Measurements from ENCODE around the gene ASB6. TPM values are rescaled to one million over a fixed set of nuclear protein-coding genes. Genes with fewer than 3 reads are reported as not detected.

Gene ASB6
- total and polyA plus RNA-seq, 2 of the 13 experiments (the other 11 are each of a cell fraction or from before 2014, with no cell fraction given): 8.2 to 8.4 TPM

DNA sequence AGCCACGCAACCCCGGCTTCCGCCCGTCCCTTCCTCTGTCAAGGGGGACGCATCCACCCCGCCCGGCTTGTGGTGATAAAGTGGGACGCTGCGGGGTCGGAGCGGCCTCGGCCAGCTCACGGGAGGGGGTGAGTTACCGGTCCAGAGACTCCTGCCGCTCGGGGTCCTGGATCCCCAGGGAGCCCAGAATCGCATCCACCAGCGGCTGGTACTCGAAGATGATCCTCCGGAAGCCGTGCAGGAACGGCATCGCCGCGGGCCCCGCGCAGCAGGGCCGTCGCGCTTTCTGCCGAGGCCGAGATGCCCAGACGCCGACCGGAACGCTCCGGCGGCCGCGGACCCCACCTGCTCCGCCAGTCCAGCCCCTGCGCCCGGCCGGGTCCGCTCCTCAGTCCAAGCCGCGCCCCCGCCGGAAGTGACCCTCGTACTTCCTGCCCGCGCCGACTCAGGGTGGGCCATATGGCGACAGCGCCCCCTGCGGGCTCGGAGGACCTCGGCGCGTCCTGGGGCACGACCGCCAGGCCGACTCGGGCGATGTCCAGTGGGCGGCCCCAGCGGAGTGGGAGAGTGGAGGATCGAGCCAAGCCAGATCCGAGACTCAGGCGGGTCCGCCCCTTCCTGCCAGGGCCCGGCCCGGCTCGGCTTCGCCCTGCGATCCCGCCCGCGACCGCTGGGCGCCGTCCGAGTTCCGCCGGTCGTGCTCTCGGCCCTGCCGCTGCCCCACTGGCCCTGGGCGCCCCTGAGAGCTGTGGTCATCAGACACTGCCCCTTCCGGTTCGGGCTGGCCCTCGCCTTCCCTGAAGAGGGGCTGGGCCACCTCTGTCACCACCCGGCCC is at the start of gene ASB6 (continued):
- TF ChIP-seq ZC3H13 (CRISPR knock-in tag; IDR thresholded peaks at IDR 0.05): peak; percentile 96
- peak; percentile 89; the same call in 1 of the 2 replicates for TF ChIP-seq FOXK1 (CRISPR knock-in tag; IDR thresholded peaks at IDR 0.05; ENCODE audit: borderline replicate concordance, low read depth)
- TF ChIP-seq, protein P1, sequence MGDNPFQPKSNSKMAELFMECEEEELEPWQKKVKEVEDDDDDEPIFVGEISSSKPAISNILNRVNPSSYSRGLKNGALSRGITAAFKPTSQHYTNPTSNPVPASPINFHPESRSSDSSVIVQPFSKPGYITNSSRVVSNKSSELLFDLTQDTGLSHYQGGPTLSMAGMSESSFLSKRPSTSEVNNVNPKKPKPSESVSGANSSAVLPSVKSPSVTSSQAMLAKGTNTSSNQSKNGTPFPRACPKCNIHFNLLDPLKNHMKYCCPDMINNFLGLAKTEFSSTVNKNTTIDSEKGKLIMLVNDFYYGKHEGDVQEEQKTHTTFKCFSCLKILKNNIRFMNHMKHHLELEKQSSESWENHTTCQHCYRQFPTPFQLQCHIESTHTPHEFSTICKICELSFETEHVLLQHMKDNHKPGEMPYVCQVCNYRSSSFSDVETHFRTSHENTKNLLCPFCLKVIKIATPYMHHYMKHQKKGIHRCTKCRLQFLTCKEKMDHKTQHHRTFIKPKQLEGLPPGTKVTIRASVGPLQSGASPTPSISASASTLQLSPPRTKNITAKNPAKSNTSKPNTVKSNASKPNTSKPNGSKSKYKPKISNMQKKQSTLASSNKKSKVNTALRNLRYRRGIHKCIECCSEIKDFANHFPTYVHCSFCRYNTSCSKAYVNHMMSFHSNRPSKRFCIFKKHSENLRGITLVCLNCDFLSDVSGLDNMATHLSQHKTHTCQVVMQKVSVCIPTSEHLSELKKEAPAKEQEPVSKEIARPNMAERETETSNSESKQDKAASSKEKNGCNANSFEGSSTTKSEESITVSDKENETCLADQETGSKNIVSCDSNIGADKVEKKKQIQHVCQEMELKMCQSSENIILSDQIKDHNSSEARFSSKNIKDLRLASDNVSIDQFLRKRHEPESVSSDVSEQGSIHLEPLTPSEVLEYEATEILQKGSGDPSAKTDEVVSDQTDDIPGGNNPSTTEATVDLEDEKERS (CRISPR knock-in tag; IDR thresholded peaks at IDR 0.05): peak; percentile 89
- TF ChIP-seq, protein P2, sequence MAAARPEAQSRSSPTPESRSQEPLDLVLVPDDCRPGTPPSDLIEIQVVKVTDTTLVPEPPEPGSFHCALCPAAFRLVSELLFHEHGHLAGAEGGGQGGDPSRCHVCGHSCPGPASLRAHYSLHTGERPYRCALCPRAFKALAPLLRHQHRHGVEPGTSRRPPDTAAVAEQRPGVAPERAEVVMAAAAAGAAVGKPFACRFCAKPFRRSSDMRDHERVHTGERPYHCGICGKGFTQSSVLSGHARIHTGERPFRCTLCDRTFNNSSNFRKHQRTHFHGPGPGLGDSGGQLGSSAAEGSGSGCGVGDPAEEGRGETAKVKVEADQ (CRISPR knock-in tag; IDR thresholded peaks at IDR 0.05; ENCODE audit: borderline replicate concordance): peak; percentile 92
- TF ChIP-seq, protein P3, sequence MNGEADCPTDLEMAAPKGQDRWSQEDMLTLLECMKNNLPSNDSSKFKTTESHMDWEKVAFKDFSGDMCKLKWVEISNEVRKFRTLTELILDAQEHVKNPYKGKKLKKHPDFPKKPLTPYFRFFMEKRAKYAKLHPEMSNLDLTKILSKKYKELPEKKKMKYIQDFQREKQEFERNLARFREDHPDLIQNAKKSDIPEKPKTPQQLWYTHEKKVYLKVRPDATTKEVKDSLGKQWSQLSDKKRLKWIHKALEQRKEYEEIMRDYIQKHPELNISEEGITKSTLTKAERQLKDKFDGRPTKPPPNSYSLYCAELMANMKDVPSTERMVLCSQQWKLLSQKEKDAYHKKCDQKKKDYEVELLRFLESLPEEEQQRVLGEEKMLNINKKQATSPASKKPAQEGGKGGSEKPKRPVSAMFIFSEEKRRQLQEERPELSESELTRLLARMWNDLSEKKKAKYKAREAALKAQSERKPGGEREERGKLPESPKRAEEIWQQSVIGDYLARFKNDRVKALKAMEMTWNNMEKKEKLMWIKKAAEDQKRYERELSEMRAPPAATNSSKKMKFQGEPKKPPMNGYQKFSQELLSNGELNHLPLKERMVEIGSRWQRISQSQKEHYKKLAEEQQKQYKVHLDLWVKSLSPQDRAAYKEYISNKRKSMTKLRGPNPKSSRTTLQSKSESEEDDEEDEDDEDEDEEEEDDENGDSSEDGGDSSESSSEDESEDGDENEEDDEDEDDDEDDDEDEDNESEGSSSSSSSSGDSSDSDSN (CRISPR knock-in tag; IDR thresholded peaks at IDR 0.05): peak; percentile 97
- TF ChIP-seq, protein P4, sequence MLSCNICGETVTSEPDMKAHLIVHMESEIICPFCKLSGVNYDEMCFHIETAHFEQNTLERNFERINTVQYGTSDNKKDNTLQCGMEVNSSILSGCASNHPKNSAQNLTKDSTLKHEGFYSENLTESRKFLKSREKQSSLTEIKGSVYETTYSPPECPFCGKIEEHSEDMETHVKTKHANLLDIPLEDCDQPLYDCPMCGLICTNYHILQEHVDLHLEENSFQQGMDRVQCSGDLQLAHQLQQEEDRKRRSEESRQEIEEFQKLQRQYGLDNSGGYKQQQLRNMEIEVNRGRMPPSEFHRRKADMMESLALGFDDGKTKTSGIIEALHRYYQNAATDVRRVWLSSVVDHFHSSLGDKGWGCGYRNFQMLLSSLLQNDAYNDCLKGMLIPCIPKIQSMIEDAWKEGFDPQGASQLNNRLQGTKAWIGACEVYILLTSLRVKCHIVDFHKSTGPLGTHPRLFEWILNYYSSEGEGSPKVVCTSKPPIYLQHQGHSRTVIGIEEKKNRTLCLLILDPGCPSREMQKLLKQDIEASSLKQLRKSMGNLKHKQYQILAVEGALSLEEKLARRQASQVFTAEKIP (CRISPR knock-in tag; IDR thresholded peaks at IDR 0.05; ENCODE audit: borderline replicate concordance): no peak
- TF ChIP-seq, protein P5, sequence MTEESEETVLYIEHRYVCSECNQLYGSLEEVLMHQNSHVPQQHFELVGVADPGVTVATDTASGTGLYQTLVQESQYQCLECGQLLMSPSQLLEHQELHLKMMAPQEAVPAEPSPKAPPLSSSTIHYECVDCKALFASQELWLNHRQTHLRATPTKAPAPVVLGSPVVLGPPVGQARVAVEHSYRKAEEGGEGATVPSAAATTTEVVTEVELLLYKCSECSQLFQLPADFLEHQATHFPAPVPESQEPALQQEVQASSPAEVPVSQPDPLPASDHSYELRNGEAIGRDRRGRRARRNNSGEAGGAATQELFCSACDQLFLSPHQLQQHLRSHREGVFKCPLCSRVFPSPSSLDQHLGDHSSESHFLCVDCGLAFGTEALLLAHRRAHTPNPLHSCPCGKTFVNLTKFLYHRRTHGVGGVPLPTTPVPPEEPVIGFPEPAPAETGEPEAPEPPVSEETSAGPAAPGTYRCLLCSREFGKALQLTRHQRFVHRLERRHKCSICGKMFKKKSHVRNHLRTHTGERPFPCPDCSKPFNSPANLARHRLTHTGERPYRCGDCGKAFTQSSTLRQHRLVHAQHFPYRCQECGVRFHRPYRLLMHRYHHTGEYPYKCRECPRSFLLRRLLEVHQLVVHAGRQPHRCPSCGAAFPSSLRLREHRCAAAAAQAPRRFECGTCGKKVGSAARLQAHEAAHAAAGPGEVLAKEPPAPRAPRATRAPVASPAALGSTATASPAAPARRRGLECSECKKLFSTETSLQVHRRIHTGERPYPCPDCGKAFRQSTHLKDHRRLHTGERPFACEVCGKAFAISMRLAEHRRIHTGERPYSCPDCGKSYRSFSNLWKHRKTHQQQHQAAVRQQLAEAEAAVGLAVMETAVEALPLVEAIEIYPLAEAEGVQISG (CRISPR knock-in tag; IDR thresholded peaks at IDR 0.05): peak; percentile 100
- TF ChIP-seq TARDBP (CRISPR knock-in tag; IDR thresholded peaks at IDR 0.05): peak; percentile 99
- TF ChIP-seq JUN (CRISPR knock-in tag; IDR thresholded peaks at IDR 0.05): peak; percentile 59; the same call in 1 of the 2 replicates
- peak; percentile 76 for TF ChIP-seq CHCHD3 (CRISPR knock-in tag; IDR thresholded peaks at IDR 0.05)
- TF ChIP-seq, protein P6, sequence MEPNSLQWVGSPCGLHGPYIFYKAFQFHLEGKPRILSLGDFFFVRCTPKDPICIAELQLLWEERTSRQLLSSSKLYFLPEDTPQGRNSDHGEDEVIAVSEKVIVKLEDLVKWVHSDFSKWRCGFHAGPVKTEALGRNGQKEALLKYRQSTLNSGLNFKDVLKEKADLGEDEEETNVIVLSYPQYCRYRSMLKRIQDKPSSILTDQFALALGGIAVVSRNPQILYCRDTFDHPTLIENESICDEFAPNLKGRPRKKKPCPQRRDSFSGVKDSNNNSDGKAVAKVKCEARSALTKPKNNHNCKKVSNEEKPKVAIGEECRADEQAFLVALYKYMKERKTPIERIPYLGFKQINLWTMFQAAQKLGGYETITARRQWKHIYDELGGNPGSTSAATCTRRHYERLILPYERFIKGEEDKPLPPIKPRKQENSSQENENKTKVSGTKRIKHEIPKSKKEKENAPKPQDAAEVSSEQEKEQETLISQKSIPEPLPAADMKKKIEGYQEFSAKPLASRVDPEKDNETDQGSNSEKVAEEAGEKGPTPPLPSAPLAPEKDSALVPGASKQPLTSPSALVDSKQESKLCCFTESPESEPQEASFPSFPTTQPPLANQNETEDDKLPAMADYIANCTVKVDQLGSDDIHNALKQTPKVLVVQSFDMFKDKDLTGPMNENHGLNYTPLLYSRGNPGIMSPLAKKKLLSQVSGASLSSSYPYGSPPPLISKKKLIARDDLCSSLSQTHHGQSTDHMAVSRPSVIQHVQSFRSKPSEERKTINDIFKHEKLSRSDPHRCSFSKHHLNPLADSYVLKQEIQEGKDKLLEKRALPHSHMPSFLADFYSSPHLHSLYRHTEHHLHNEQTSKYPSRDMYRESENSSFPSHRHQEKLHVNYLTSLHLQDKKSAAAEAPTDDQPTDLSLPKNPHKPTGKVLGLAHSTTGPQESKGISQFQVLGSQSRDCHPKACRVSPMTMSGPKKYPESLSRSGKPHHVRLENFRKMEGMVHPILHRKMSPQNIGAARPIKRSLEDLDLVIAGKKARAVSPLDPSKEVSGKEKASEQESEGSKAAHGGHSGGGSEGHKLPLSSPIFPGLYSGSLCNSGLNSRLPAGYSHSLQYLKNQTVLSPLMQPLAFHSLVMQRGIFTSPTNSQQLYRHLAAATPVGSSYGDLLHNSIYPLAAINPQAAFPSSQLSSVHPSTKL (CRISPR knock-in tag; IDR thresholded peaks at IDR 0.05): peak; percentile 83
- TF ChIP-seq RBFOX2 (IDR thresholded peaks at IDR 0.05; ENCODE audit: low read depth, low read length): peak; percentile 90
